ENCODE data around the gene SPATA19.

GRCh38 chr11:133842053-133842452 lies 3.3 kb downstream of the SPATA19 start:
- TF ChIP-seq GATA2 (IDR thresholded peaks at IDR 0.05; ENCODE audit: low read depth, low read length) (no peak), GATA3 (IDR thresholded peaks at IDR 0.05; ENCODE audit: low read depth, low read length) (no peak)
